Measurements from ENCODE around the gene BCKDK.

Gene BCKDK

DNA sequence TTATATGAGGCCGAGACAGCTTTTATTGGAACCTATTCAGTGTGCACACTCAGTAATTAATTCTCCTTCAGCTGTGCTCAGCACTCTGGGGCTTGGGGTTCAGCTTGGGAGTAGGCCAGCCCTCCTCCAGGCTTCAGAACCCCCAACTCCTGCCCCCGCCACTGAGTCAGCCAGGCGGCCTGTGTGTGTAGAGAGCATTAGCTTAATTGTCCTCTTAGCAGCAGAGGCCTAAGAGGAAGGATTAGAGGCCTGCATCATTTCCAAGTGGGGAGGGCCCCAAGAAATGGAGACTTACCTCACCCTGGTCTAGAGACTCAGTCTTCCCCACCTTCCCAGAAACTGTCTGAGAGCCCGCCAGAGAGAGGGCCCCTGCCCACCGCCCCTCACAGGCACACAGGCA, 20.2 kb upstream of the BCKDK start:
- ATAC-seq: no peak
- TF ChIP-seq ARNTL (CRISPR knock-in tag; IDR thresholded peaks at IDR 0.05; ENCODE audit: borderline replicate concordance, low read depth): no peak
- TF ChIP-seq, protein P1, sequence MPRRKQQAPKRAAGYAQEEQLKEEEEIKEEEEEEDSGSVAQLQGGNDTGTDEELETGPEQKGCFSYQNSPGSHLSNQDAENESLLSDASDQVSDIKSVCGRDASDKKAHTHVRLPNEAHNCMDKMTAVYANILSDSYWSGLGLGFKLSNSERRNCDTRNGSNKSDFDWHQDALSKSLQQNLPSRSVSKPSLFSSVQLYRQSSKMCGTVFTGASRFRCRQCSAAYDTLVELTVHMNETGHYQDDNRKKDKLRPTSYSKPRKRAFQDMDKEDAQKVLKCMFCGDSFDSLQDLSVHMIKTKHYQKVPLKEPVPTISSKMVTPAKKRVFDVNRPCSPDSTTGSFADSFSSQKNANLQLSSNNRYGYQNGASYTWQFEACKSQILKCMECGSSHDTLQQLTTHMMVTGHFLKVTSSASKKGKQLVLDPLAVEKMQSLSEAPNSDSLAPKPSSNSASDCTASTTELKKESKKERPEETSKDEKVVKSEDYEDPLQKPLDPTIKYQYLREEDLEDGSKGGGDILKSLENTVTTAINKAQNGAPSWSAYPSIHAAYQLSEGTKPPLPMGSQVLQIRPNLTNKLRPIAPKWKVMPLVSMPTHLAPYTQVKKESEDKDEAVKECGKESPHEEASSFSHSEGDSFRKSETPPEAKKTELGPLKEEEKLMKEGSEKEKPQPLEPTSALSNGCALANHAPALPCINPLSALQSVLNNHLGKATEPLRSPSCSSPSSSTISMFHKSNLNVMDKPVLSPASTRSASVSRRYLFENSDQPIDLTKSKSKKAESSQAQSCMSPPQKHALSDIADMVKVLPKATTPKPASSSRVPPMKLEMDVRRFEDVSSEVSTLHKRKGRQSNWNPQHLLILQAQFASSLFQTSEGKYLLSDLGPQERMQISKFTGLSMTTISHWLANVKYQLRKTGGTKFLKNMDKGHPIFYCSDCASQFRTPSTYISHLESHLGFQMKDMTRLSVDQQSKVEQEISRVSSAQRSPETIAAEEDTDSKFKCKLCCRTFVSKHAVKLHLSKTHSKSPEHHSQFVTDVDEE (CRISPR knock-in tag; IDR thresholded peaks at IDR 0.05): no peak
- no peak for TF ChIP-seq OSR1 (CRISPR knock-in tag; IDR thresholded peaks at IDR 0.05)
- TF ChIP-seq, protein P2, sequence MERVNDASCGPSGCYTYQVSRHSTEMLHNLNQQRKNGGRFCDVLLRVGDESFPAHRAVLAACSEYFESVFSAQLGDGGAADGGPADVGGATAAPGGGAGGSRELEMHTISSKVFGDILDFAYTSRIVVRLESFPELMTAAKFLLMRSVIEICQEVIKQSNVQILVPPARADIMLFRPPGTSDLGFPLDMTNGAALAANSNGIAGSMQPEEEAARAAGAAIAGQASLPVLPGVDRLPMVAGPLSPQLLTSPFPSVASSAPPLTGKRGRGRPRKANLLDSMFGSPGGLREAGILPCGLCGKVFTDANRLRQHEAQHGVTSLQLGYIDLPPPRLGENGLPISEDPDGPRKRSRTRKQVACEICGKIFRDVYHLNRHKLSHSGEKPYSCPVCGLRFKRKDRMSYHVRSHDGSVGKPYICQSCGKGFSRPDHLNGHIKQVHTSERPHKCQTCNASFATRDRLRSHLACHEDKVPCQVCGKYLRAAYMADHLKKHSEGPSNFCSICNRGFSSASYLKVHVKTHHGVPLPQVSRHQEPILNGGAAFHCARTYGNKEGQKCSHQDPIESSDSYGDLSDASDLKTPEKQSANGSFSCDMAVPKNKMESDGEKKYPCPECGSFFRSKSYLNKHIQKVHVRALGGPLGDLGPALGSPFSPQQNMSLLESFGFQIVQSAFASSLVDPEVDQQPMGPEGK (CRISPR knock-in tag; IDR thresholded peaks at IDR 0.05; ENCODE audit: borderline replicate concordance): no peak
- TF ChIP-seq CSDC2 (CRISPR knock-in tag; IDR thresholded peaks at IDR 0.05): no peak
- no peak for TF ChIP-seq ESRRG (CRISPR knock-in tag; IDR thresholded peaks at IDR 0.05)

DNA sequence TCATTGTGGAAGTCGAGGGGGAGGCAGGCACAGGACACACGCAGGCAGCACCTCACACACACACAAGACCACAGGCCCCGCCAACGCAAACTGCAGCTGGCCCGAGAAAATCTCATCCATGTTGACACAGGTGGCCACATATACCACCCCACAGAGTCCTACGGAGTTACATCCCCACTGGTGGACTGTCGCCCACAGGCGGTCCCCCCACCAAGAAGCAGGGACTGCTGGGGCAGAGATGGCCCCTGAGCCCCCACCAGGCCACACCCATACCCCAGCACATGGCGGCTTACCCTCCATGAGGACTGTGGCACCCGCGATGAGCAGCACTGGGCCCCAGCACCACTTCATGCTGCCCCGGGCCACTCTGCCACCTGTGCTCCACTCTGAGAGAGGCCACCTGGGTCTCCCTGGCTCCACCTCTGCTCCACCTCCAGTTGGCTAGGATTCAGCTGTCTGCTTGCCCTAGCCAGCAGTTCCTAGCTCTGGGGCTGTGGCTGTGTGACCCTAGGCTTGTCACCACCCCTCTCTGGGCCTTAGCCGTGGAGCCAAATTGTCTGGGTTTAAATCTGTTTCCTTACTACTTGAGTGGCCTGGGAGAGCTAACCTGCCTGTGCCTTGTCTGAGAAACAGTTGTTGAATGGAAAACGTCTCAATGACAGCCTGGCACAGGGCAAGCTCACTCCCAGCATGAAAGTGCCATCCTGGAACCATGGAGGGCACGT, 19.6 kb upstream of the BCKDK start, which contains the start of gene PRSS53:
Gene PRSS53 (minus strand): TSS at position 485 of the 725 bp plus-strand sequence. CDS start 134 bp downstream, at position 351.
- ATAC-seq: no peak
- TF ChIP-seq ARNTL (CRISPR knock-in tag; IDR thresholded peaks at IDR 0.05; ENCODE audit: borderline replicate concordance, low read depth) (no peak), RARB (CRISPR knock-in tag; IDR thresholded peaks at IDR 0.05) (no peak), ISL1 (CRISPR knock-in tag; IDR thresholded peaks at IDR 0.05) (no peak), ESRRG (CRISPR knock-in tag; IDR thresholded peaks at IDR 0.05) (no peak), TOX (CRISPR knock-in tag; IDR thresholded peaks at IDR 0.05; ENCODE audit: borderline replicate concordance) (no peak), ZNF565 (CRISPR knock-in tag; conservative IDR thresholded peaks at IDR 0.05; ENCODE audit: low read depth) (no peak), ZC3H10 (CRISPR knock-in tag; IDR thresholded peaks at IDR 0.05) (no peak), CSDC2 (CRISPR knock-in tag; IDR thresholded peaks at IDR 0.05) (no peak), ZFP30 (CRISPR knock-in tag; IDR thresholded peaks at IDR 0.05) (no peak), BACH2 (CRISPR knock-in tag; IDR thresholded peaks at IDR 0.05; ENCODE audit: borderline replicate concordance) (no peak), ZNF8 (CRISPR knock-in tag; IDR thresholded peaks at IDR 0.05) (no peak), OSR1 (CRISPR knock-in tag; IDR thresholded peaks at IDR 0.05) (no peak), SNAI2 (CRISPR knock-in tag; IDR thresholded peaks at IDR 0.05) (no peak), PPARA (CRISPR knock-in tag; IDR thresholded peaks at IDR 0.05; ENCODE audit: borderline replicate concordance) (no peak)
- TF ChIP-seq, protein P3, sequence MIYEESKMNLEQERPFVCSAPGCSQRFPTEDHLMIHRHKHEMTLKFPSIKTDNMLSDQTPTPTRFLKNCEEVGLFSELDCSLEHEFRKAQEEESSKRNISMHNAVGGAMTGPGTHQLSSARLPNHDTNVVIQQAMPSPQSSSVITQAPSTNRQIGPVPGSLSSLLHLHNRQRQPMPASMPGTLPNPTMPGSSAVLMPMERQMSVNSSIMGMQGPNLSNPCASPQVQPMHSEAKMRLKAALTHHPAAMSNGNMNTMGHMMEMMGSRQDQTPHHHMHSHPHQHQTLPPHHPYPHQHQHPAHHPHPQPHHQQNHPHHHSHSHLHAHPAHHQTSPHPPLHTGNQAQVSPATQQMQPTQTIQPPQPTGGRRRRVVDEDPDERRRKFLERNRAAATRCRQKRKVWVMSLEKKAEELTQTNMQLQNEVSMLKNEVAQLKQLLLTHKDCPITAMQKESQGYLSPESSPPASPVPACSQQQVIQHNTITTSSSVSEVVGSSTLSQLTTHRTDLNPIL (CRISPR knock-in tag; IDR thresholded peaks at IDR 0.05; ENCODE audit: low read depth): no peak
- TF ChIP-seq, protein P1 (CRISPR knock-in tag; IDR thresholded peaks at IDR 0.05): no peak
- TF ChIP-seq, protein P2 (CRISPR knock-in tag; IDR thresholded peaks at IDR 0.05; ENCODE audit: borderline replicate concordance): no peak

DNA sequence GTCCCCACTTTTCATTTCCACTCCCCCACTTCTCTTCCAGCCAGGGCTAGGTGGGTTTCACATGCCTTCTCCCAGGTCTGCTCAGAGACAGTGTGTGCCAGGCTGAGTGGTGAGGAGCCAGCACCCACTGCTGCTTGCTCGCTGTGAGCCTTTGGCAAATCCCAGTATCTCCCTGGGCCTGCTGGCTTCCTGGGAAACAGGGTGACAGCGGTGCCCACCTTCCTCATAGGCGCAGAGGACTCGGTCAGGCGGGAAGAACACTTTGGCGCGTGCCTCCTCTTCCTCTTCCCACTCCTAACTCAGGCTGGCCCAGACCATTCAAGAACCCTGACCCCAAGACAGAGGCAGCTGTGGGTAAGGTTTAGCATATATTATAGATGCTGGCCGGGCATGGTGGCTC, 19.0 kb upstream of the BCKDK start:
- ATAC-seq: no peak
- no peak for TF ChIP-seq TOX (CRISPR knock-in tag; IDR thresholded peaks at IDR 0.05; ENCODE audit: borderline replicate concordance)
- no peak for TF ChIP-seq ZC3H10 (CRISPR knock-in tag; IDR thresholded peaks at IDR 0.05)
- TF ChIP-seq, protein P2 (CRISPR knock-in tag; IDR thresholded peaks at IDR 0.05; ENCODE audit: borderline replicate concordance): no peak
- no peak for TF ChIP-seq ZFP30 (CRISPR knock-in tag; IDR thresholded peaks at IDR 0.05)
- TF ChIP-seq ESRRG (CRISPR knock-in tag; IDR thresholded peaks at IDR 0.05): no peak
- no peak for TF ChIP-seq BACH2 (CRISPR knock-in tag; IDR thresholded peaks at IDR 0.05; ENCODE audit: borderline replicate concordance)
- no peak for TF ChIP-seq ARNTL (CRISPR knock-in tag; IDR thresholded peaks at IDR 0.05; ENCODE audit: borderline replicate concordance, low read depth)
- TF ChIP-seq SNAI2 (CRISPR knock-in tag; IDR thresholded peaks at IDR 0.05): no peak
- TF ChIP-seq, protein P4, sequence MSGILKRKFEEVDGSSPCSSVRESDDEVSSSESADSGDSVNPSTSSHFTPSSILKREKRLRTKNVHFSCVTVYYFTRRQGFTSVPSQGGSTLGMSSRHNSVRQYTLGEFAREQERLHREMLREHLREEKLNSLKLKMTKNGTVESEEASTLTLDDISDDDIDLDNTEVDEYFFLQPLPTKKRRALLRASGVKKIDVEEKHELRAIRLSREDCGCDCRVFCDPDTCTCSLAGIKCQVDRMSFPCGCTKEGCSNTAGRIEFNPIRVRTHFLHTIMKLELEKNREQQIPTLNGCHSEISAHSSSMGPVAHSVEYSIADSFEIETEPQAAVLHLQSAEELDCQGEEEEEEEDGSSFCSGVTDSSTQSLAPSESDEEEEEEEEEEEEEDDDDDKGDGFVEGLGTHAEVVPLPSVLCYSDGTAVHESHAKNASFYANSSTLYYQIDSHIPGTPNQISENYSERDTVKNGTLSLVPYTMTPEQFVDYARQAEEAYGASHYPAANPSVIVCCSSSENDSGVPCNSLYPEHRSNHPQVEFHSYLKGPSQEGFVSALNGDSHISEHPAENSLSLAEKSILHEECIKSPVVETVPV (CRISPR knock-in tag; IDR thresholded peaks at IDR 0.05): no peak
- TF ChIP-seq TCF4 (CRISPR knock-in tag; IDR thresholded peaks at IDR 0.05; ENCODE audit: borderline replicate concordance): no peak
- no peak for TF ChIP-seq ZFP3 (CRISPR knock-in tag; IDR thresholded peaks at IDR 0.05)
- no peak for TF ChIP-seq ISL1 (CRISPR knock-in tag; IDR thresholded peaks at IDR 0.05)
